C1 segment of cervical spinal cord (tissue), 14 donors: ENCODE measurements around the gene METRNL.
"Not testable (repeated sequence)": the region's sequence is repeated elsewhere in the genome, so short reads cannot be mapped to it uniquely, and the experiment has no call there.

Experiments used
- DNase-seq, 14 donors: peaks; one replicate each; lab custom pipeline; 2025; lab: John Stamatoyannopoulos, UW

METRNL gene

GRCh38 chr17:83051396-83052240 is 27.8 kb upstream of the METRNL start:
- peak; percentile 36 to 99 (median 95) for DNase-seq

- no peak for DNase-seq
Observed at GRCh38 chr17:83052241-83052564, 27.2 kb upstream of the METRNL start.

- no peak for DNase-seq
Observed at GRCh38 chr17:83053021-83053681, 26.3 kb upstream of the METRNL start.

- peak in 4 of 14 donors; percentile 4 to 35 (median 10) for DNase-seq
Observed at GRCh38 chr17:83053739-83054451, 25.5 kb upstream of the METRNL start.

- no peak for DNase-seq
Observed at GRCh38 chr17:83054518-83055125, 24.8 kb upstream of the METRNL start.

- DNase-seq: not testable (repeated sequence)
Observed at GRCh38 chr17:83055176-83055575, 24.2 kb upstream of the METRNL start.

GRCh38 chr17:83055911-83056582 is 23.4 kb upstream of the METRNL start:
- no peak for DNase-seq

GRCh38 chr17:83056583-83057396 is 22.6 kb upstream of the METRNL start:
- DNase-seq: no peak

- DNase-seq: no peak
Observed at GRCh38 chr17:83057397-83057761, 22.0 kb upstream of the METRNL start.

GRCh38 chr17:83057793-83058265 is 21.6 kb upstream of the METRNL start:
- DNase-seq: no peak

- DNase-seq: peak in 1 of 14 donors; percentile 34
Observed at GRCh38 chr17:83058266-83058798, 21.1 kb upstream of the METRNL start.

- DNase-seq: no peak
Observed at GRCh38 chr17:83061586-83061985, 17.8 kb upstream of the METRNL start.

- DNase-seq: no peak
Observed at GRCh38 chr17:83062011-83062817, 17.2 kb upstream of the METRNL start.

GRCh38 chr17:83062818-83063671 is 16.4 kb upstream of the METRNL start:
- peak in 1 of 14 donors; percentile 20 for DNase-seq

GRCh38 chr17:83064021-83064731 is 15.2 kb upstream of the METRNL start:
- DNase-seq: no peak

GRCh38 chr17:83064732-83065659 is 14.4 kb upstream of the METRNL start:
- no peak for DNase-seq
